Endothelial cell (in vitro differentiated cells): ENCODE data around the gene SLC25A41. TPM values are rescaled to one million over a fixed set of nuclear protein-coding genes. Genes with fewer than 3 reads are reported as not detected.

ENCODE experiments used
- DNase-seq: peaks from one replicate; pipeline ENCODE4 v3.0.0; 2021; ENCODE audit warnings: low spot score
- H3K27ac Mint-ChIP-seq: one replicate; pipeline ENCODE4 v1.8.0; 2021; ENCODE audit warnings: mixed read lengths, inconsistent platforms; ENCODE audit not compliant: unreplicated experiment
- H3K27me3 Mint-ChIP-seq: one replicate; pipeline ENCODE4 v1.8.0; 2021; ENCODE audit warnings: mild to moderate bottlenecking, moderate library complexity, mixed read lengths, inconsistent platforms; ENCODE audit not compliant: unreplicated experiment
- H3K36me3 Mint-ChIP-seq: one replicate; pipeline ENCODE4 v1.8.0; 2021; ENCODE audit warnings: mild to moderate bottlenecking, low read depth, mixed read lengths, inconsistent platforms; ENCODE audit not compliant: unreplicated experiment
- H3K4me1 Mint-ChIP-seq: one replicate; pipeline ENCODE4 v1.8.0; 2021; ENCODE audit warnings: mild to moderate bottlenecking, mixed read lengths, inconsistent platforms; ENCODE audit not compliant: unreplicated experiment
- H3K4me3 Mint-ChIP-seq: one replicate; pipeline ENCODE4 v1.8.0; 2021; ENCODE audit warnings: mild to moderate bottlenecking, mixed read lengths, inconsistent platforms; ENCODE audit not compliant: unreplicated experiment
- H3K9me3 Mint-ChIP-seq: one replicate; pipeline ENCODE4 v1.8.0; 2021; ENCODE audit warnings: mixed read lengths, inconsistent platforms; ENCODE audit not compliant: unreplicated experiment
- total RNA-seq: library from RNA; stranded (reverse); fragmentation: NEBNext Ultra II Directional; extraction: Animal tissue kit (Norgen Biotek cat#: 25700); gene quantifications from one replicate; pipeline ENCODE4 v1.2.1, GENCODE V29; 2021; ENCODE audit not compliant: unreplicated experiment
- TF ChIP-seq, protein P1 (sequence below): fragments of 200-600 bp; sonication (generic); IDR thresholded peaks from one replicate; pipeline ENCODE4 v1.5.0; 2021; ENCODE audit warnings: antibody characterized with exemption; ENCODE audit not compliant: unreplicated experiment

Gene SLC25A41
- total RNA-seq, 1 donor from 2014 or later: 0.23 TPM

DNA sequence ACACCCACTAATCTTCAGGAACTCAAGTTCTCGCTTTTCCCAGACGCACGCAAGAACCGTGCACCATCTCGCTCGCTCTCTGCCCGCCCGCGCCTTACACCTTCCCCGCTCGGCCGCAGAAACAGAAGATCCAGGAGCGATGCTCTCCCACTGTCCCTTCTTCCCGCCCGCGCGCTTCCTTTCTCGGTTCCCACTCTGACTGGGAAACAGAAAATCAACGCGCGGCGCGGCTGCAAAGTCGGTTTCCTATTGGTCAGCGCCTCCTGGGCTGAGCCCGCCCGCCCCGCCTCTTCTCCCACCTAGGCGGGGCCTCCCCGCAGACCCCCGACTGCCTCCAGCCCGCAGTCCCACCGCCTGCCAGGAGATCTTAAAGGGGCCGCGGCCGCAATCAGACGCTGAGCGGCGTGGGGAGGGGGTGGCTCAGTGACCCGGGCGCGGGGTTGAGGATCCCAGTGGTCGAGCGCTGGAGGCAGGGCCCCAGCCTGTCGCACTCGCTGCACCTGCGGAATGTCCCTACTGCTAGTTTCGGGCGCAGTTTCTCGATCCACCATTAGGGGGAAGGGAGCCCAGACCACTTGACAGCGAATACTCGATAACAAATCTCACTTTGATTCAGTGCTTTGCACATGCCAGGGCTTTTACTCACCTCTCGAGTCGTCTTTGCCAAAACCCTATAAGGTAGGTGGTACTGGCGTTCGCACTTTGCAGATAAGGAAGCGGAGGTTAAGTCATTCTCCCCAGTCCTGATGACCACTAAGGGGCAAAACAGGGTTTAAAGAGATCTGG, 26.7 kb upstream of the SLC25A41 start:
- DNase-seq: peak; percentile 95
- Mint-ChIP-seq H3K27ac (no peak overlapping the region), H3K4me3 (peak overlapping the region; percentile 94), H3K36me3 (peaks cover 2% of the 10 kb centered on the region), H3K4me1 (peaks cover 7% of the 10 kb centered on the region), H3K9me3 (no peaks in the 10 kb centered on the region), H3K27me3 (peaks cover 11% of the 10 kb centered on the region)
- TF ChIP-seq, protein P1, sequence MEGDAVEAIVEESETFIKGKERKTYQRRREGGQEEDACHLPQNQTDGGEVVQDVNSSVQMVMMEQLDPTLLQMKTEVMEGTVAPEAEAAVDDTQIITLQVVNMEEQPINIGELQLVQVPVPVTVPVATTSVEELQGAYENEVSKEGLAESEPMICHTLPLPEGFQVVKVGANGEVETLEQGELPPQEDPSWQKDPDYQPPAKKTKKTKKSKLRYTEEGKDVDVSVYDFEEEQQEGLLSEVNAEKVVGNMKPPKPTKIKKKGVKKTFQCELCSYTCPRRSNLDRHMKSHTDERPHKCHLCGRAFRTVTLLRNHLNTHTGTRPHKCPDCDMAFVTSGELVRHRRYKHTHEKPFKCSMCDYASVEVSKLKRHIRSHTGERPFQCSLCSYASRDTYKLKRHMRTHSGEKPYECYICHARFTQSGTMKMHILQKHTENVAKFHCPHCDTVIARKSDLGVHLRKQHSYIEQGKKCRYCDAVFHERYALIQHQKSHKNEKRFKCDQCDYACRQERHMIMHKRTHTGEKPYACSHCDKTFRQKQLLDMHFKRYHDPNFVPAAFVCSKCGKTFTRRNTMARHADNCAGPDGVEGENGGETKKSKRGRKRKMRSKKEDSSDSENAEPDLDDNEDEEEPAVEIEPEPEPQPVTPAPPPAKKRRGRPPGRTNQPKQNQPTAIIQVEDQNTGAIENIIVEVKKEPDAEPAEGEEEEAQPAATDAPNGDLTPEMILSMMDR: peak; percentile 78

GRCh38 chr19:6459262-6460098, 25.9 kb upstream of the SLC25A41 start, which contains the start of gene SLC25A23:
TSS of gene SLC25A23 (minus strand) at chr19:6459792. CDS start at chr19:6459628, 164 bp downstream.
- Mint-ChIP-seq H3K9me3 (no peaks in the 10 kb centered on the region), H3K27me3 (peaks cover 4% of the 10 kb centered on the region), H3K4me1 (peaks cover 7% of the 10 kb centered on the region), H3K4me3 (peak within 1 kb of the TSS; percentile 94), H3K27ac (no peak within 1 kb of the TSS), H3K36me3 (peaks cover 7% of the 10 kb centered on the region)
- peak; percentile 77 for DNase-seq
- TF ChIP-seq, protein P1: no peak

DNA sequence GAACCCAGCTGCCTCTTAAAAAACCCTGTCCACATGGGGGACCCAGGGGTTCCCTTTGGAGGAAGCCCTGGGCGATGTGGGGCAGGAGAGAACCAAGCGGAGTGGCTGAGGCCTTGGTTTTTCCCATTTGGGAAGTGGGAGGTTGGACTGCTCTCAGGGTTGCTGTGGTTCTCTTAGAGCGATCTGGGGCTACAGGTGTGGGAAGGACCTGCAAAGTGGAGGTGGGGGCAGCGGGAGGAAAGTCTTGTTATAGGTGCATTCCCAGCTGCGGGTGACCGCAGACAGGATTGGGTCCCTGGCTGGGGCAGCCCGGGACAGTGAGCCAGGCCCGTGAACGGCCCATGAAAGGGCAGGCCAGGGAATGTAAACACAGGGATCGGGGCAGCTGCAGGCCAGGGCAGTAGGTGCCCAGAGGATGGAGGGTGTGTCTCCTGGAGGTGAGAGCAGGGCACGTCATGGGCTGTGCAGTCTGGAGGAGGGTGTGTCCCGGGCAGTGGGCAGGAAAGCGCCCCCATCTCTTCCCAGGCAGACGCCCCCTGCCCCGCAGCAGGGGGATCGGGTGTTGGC, 25.2 kb upstream of the SLC25A41 start:
- Mint-ChIP-seq H3K9me3 (no peaks in the 10 kb centered on the region), H3K4me1 (peaks cover 7% of the 10 kb centered on the region), H3K36me3 (peaks cover 12% of the 10 kb centered on the region), H3K27me3 (peaks cover 4% of the 10 kb centered on the region), H3K27ac (no peak overlapping the region), H3K4me3 (peak overlapping the region; percentile 89)
- no peak for DNase-seq
- TF ChIP-seq, protein P1: no peak

DNA sequence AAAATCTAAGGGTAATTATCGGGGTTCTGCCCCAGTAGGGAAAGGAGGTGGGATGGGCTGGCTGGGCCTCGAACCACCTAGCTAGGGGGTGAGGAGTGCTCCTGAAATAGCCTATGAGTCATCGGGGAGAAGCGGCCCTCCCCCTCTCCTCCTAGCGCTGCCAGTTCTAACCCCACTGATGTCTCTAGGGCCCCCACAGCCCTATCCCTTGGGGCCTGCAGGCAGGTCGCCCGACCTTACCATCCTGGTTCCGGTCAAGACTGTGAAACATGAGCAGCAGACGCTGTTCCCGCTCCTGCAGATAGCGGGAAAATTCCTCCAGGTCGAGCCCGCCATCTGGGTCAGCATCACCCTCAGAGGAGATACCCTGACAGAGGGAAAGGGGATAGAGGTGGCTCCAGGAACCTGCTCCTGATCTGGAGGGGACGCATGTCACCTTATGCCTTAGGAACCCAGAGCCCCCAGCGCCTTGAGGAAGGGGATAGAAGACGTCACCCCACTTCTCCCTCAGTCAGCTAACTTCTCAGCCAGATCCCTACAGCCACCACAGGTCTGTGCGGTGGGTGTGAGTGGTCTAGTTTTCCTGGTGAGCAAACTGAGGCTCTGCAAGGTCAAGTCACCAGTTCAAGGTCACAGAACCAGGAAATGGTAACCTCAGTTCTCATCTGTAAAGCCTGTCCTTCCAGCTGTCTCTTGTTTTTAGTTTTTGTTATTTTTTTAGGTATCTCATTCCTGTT, 24.6 kb upstream of the SLC25A41 start:
- no peak overlapping the region for H3K27ac Mint-ChIP-seq
- H3K4me1 Mint-ChIP-seq: peaks cover 7% of the 10 kb centered on the region
- H3K9me3 Mint-ChIP-seq: no peaks in the 10 kb centered on the region
- DNase-seq: no peak
- H3K36me3 Mint-ChIP-seq: peaks cover 16% of the 10 kb centered on the region
- H3K27me3 Mint-ChIP-seq: peaks cover 4% of the 10 kb centered on the region
- TF ChIP-seq, protein P1: no peak
- peak overlapping the region; percentile 89 for H3K4me3 Mint-ChIP-seq
